Stimulated activated naive CD8-positive, alpha-beta T cell treated with anti-CD3 and anti-CD28 coated beads, Interleukin-15, Interleukin-2, amounts not matched to agents 100 U/mL and 50 U/mL, for 24 hours (primary cell): ENCODE data around the gene AIG1.
"Not testable (repeated sequence)": the region's sequence is repeated elsewhere in the genome, so short reads cannot be mapped to it uniquely, and the experiment has no call there.

Source experiments
- ATAC-seq: fragments of 150-1000 bp; cut with Tn5 transposase; one replicate; pipeline ENCODE4 v1.10.0; 2021
- DNase-seq: peaks from one replicate; pipeline ENCODE4 v3.0.0; 2021

Gene AIG1

GRCh38 chr6:143331362-143331761 lies 270.7 kb downstream of the AIG1 start:
- DNase-seq (no peak), ATAC-seq (no peak)

DNA sequence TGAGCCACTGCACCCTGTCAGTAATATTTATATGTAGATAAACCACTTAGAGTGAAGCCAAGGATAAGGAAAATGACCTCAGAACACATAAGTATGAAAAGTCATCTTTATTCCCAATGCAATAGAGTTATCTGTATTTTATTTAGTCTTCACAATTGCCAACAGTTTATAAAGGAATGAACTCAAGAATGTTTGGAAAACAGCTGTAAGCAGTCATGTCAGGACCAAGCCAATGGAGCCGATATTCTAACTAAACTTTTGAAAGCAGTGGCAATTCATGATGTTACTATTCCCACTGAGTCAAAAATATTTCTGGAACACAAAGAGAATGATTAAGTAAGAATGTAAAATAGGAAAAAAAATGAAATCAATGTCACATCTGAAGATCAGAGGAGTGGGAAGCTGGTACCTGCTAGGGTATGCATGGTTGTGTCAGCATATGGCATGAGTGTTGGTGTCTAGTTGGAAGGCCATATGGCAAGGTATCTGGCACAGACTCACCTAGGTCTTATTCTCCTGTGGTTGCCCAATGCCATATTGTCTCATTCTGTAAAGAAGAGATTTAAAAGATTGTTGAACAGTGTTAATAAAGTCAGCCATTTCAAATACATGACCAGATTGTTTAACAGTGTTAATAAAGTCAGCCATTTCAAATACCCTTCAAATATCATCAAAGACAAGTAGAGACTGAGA lies 271.6 kb downstream of the AIG1 start:
- DNase-seq (no peak), ATAC-seq (no peak)

DNA sequence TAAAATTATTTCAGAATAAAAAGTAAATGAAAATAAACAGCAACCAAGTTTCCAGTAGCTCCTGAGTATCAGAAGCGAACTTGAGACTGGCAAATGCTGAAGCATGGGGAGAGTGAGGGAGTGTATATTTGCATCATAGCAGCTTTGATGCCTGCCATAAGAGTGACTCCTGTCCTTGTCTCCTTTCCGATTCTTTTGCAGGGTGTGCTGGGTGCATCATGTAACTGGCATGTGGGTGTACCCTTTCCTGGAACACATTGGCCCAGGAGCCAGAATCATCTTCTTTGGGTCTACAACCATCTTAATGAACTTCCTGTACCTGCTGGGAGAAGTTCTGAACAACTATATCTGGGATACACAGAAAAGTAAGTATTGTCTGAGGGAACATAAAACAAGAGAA lies 272.4 kb downstream of the AIG1 start:
- ATAC-seq, result no peak
- no peak for DNase-seq

- peak; percentile 16 for DNase-seq
- peak; percentile 76 for ATAC-seq
Measured at GRCh38 chr6:143333749-143334520, 273.2 kb downstream of the AIG1 start.

DNA sequence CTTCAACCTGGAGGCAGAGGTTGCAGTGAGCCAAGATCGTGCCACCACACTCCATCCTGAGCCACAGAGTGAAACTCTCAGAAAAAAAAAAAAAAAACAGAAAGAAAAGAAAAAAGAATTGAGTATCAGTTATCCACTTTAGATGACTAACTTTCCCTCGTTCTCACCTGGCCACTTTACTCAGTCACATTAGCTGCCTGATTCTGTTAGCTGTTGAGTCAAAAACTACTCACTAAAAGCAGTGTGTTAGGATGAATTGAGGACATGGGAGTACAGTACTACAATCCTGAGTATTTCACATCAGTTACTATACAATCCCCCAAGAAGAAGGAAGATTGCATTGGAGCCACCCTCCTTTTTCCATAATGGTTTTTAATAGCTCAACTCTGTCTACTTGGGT lies 275.2 kb downstream of the AIG1 start:
- ATAC-seq, result no peak
- DNase-seq, result no peak

- no peak for ATAC-seq
- no peak for DNase-seq
Measured at GRCh38 chr6:143336446-143337152, 275.9 kb downstream of the AIG1 start.

DNA sequence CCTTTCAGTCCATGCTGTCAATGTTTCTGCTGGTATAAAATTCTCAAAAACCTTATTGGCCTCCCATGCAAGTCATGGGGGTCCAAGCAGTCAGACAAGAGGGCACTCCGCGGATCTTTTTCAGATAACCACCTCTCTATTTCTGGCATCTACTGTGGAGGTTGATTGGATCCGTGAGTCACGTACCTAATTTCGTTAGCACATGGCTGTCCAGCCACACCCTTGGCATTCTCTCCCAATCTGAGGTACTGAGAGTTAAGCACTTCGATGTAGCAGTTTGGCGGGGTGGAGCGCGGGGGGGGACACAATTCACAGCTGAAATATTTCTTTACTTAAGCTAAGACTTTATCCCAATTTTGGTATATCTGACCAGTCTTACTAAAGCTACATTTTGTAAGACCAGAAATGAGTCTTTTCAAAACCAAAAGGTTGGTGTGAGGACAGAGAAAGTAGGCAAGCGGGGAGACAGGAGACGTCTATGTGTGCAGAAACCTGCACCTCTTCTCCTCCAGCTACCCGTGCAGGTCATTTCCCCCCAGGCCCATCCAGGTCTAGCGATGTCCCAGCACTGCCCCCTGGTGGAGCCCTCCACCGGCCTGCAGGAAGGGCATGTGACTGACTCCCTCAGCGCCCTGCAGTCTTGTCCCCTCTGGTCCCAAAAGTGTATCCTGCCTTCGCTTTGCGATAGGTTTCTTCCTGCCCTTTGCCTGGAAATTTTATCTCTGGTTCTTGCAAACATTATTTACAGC lies 276.7 kb downstream of the AIG1 start:
- ATAC-seq, result peak; percentile 52
- peak; percentile 66 for DNase-seq

- ATAC-seq (no peak), DNase-seq (no peak)
Measured at GRCh38 chr6:143339223-143339622, 278.5 kb downstream of the AIG1 start.

GRCh38 chr6:143345477-143345876 lies 284.8 kb downstream of the AIG1 start:
- not testable (repeated sequence) for DNase-seq, ATAC-seq

- ATAC-seq (no peak), DNase-seq (no peak)
Measured at GRCh38 chr6:143346004-143346403, 285.3 kb downstream of the AIG1 start.

- no peak for DNase-seq
- no peak for ATAC-seq
Measured at GRCh38 chr6:143348531-143348930, 287.8 kb downstream of the AIG1 start.

GRCh38 chr6:143349530-143349929 lies 288.8 kb downstream of the AIG1 start:
- DNase-seq, result no peak
- ATAC-seq, result no peak

DNA sequence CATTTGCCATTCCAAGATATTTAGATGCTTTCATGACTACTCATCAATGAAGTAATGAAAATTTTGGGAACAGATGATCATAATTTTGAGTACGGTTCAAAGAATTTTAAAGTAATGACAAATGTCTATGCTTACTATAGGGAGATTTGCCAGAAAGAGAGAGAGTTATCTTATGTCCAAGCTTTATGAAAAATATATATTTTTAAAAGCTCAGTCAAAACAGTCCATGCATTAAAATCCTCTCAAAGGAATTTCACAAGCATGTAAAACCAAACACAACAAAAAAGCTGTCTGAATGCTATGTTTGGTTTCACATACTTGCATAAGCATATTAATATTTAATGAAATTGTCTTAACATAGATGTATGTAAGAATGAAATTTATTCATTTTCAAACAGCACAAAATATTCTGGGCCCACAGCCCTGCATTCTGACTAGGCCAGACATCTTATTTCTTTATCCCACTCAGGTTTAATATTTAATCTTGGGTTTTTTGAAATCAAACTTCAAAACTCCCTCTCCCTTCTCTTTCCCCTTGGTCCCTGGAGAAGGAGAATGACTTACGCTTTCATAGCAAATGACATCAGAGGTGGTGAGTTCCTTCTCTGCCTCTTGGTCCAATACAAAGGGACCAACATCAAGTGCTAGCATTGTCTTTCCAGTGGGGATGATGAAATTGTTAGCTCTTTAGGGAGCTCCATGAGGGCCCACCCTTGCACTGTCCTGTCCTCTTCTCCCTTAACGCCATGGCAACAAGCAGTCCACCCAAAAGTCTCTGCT lies 295.6 kb downstream of the AIG1 start:
- DNase-seq (no peak), ATAC-seq (no peak)

GRCh38 chr6:143357152-143357551 lies 296.5 kb downstream of the AIG1 start:
- ATAC-seq, result no peak
- DNase-seq, result no peak

DNA sequence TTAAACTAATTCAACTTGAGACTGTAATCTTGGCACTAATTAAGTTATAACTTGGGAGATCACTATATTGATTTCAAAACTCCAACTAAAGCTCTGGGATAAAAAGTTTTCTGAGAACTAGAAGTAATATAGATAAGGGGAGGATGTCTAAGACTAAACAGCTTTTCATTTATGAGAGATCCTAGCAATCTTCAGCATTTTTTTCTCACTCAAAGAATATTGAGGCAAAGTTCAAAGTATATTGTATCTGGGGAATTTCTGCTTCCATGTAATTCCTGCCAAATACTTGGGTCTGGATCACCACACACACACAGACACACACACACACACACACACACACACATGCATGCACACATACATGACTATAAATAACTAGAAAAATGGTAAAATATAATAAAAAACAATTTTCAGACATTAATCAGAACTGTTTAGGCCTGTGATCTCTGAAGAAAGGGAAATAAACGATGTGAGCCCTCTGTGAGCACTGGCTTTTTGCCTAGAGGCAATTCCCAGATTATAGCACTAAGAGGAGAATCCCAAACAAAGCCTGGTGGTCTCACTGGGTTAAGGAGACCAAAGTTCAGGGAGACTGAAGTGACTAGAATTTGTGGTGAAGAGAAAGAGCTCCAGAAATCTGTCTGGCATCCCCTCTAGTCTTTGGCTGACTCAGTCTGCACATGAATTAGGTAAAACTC lies 297.0 kb downstream of the AIG1 start:
- DNase-seq (no peak), ATAC-seq (no peak)

- ATAC-seq (no peak), DNase-seq (no peak)
Measured at GRCh38 chr6:143361536-143362191, 301.0 kb downstream of the AIG1 start.

DNA sequence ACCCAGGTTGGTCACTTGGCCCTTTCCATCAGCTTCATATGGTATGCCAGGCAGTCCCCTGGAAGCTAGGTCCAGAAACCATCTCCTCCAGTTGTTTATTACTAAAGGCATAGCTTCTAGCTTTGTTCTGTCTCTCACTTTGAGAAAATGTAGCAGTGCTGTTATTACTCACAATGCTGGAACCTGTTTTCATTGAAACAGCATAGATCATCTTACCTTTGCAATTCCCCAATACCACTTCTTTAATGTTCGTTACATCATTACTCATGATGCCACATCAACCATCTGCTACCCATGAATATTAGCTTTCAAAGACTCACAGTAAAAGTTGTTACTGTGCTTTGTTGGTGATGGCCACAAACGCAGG lies 301.5 kb downstream of the AIG1 start:
- no peak for ATAC-seq
- DNase-seq, result no peak

DNA sequence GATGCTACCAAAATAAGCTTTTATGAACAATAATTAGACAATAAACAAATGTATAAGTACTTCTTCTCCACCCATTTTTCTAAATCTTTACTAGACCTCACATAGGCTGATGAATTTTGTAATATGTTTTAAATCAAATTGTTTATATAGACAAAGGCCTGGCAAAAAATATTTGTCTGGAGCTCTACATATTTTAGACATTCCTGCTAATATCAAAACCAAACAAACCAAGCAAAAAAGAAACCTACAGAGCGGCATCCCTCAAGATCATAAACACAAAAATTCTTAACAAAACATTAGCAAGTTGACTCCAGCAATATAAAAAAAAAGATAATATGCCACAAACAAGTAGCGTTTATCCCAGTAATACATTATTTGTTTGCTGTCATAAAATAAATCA lies 302.6 kb downstream of the AIG1 start:
- ATAC-seq (no peak), DNase-seq (no peak)

DNA sequence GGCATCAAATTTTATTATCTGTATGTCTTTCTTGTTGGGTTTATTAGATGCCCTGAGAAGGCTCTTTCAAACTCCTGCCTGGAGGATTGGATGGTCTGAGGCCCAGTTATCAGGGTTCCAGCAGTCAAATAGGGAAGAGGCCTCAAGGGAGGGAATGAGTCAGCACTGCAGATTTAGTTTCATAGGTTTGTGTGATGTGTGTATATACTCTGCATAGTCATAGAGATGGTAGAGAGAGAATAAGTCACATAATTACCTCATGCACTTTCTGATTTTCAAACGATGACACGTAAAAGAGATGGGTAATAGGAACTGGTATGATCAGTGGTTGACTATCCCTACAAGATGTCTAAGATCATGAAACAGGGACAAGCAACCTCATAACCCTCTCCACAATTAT lies 307.7 kb downstream of the AIG1 start:
- ATAC-seq (peak; percentile 73), DNase-seq (no peak)

- no peak for DNase-seq
- ATAC-seq, result no peak
Measured at GRCh38 chr6:143369971-143370370, 309.3 kb downstream of the AIG1 start.
